H1 (cell line): Measurements from ENCODE around the gene SLC10A6. TPM values are rescaled to one million over a fixed set of nuclear protein-coding genes. Genes with fewer than 3 reads are reported as not detected.

Source experiments
- CTCF ChIA-PET: fragments of 300-600 bp; sonication (Branson Sonifier 250); formaldehyde crosslinking; loops from one replicate; lab custom pipeline; 2021; ENCODE audit not compliant: partially characterized antibody; lab: Charles Lee
- POLR2A ChIA-PET: fragments of 300-600 bp; sonication (Branson Sonifier 250); formaldehyde crosslinking; loops from one replicate; lab custom pipeline; 2021; ENCODE audit warnings: inconsistent platforms; ENCODE audit not compliant: partially characterized antibody; lab: Charles Lee
- DNase-seq, 2 experiments: peaks; one replicate each; pipeline versions ENCODE4 v3.0.0 to v3.0.0-alpha.2; 2010 to 2022; ENCODE audit warnings: low spot score in 2 of 2, low read depth in 1 of 2, mixed read lengths in 1 of 2
- FAIRE-seq: peaks from 2 replicates; lab custom pipeline; 2011; peaks lifted over from hg19 to GRCh38; lab: Jason Lieb, UNC
- H2AFZ ChIP-seq: 2 replicates; pipeline ENCODE4 v1.8.1; 2012; ENCODE audit warnings: low read length, inconsistent platforms
- H2AK5ac ChIP-seq: 2 replicates; pipeline ENCODE4 v1.6.1; 2013; ENCODE audit warnings: low read depth, low read length
- H2BK120ac ChIP-seq: replicated peaks from 2 replicates; pipeline ENCODE3; 2013; ENCODE audit warnings: low read depth, low read length, inconsistent platforms
- H2BK12ac ChIP-seq: 2 replicates; pipeline ENCODE4 v1.6.1; 2013; ENCODE audit warnings: low read depth, low read length
- H2BK15ac ChIP-seq: 2 replicates; pipeline ENCODE4 v1.6.1; 2013; ENCODE audit warnings: low read length
- H2BK20ac ChIP-seq: 2 replicates; pipeline ENCODE4 v1.6.1; 2013; ENCODE audit warnings: low read length
- H2BK5ac ChIP-seq: 2 replicates; pipeline ENCODE4 v1.6.1; 2013; ENCODE audit warnings: low read depth, low read length
- H3K14ac ChIP-seq: 2 replicates; pipeline ENCODE4 v1.6.1; 2013; ENCODE audit warnings: inconsistent platforms; ENCODE audit not compliant: insufficient read length
- H3K18ac ChIP-seq: 2 replicates; pipeline ENCODE4 v1.6.1; 2013; ENCODE audit warnings: low read length; ENCODE audit errors: extremely low read depth
- H3K23ac ChIP-seq: 2 replicates; pipeline ENCODE4 v1.6.1; 2013; ENCODE audit warnings: inconsistent platforms; ENCODE audit not compliant: insufficient read length
- H3K23me2 ChIP-seq: 2 replicates; pipeline ENCODE4 v1.6.1; 2013; ENCODE audit warnings: low read depth, low read length
- H3K27ac ChIP-seq: 2 replicates; pipeline ENCODE4 v1.6.1; 2011; ENCODE audit warnings: low read depth, low read length, inconsistent platforms
- H3K27me3 ChIP-seq, 4 experiments: replicated peaks in 1 of 4; 1 replicate in 1 of 4; 2 replicates in 3 of 4; pipeline versions ENCODE4 v1.6.1 to v1.8.1; 2011 to 2013; ENCODE audit warnings: low read length in 3 of 4, mild to moderate bottlenecking in 3 of 4, inconsistent platforms in 2 of 4, mixed read lengths in 2 of 4, moderate library complexity in 1 of 4; ENCODE audit not compliant: control insufficient read depth in 3 of 4, insufficient read depth in 3 of 4; ENCODE audit errors: extremely low read depth in 1 of 4
- H3K36me3 ChIP-seq, 4 experiments: 2 replicates each; pipeline versions ENCODE4 v1.6.1 to v1.8.1; 2011 to 2013; ENCODE audit warnings: mild to moderate bottlenecking in 4 of 4, low read length in 3 of 4, moderate library complexity in 2 of 4, control low read depth in 1 of 4, inconsistent platforms in 1 of 4; ENCODE audit not compliant: insufficient read depth in 4 of 4, control insufficient read depth in 2 of 4
- H3K4ac ChIP-seq: replicated peaks from 2 replicates; pipeline ENCODE3; 2013; ENCODE audit warnings: low read length, low read depth, mixed read lengths, inconsistent platforms; ENCODE audit not compliant: insufficient read length
- H3K4me1 ChIP-seq, 4 experiments: replicated peaks in 1 of 4; 1 replicate in 1 of 4; 2 replicates in 3 of 4; pipeline versions ENCODE4 v1.6.1 to v1.8.1; 2011 to 2013; ENCODE audit warnings: low read length in 3 of 4, inconsistent platforms in 2 of 4, mixed read lengths in 1 of 4; ENCODE audit not compliant: insufficient read depth in 4 of 4, control insufficient read depth in 3 of 4
- H3K4me2 ChIP-seq, 2 experiments: 2 replicates each; pipeline versions ENCODE4 v1.6.1 to v1.8.1; 2011 to 2013; ENCODE audit warnings: low read depth in 2 of 2, low read length in 2 of 2, control low read depth in 1 of 2, inconsistent platforms in 1 of 2, mild to moderate bottlenecking in 1 of 2; ENCODE audit not compliant: insufficient read depth in 1 of 2
- H3K4me3 ChIP-seq, 4 experiments: fragments of 200-600, 300-600 bp in 1 of 4; sonication (generic), shearing (Covaris generic), sonication (Bioruptor Twin) in 1 of 4; 2 replicates each; pipeline versions ENCODE4 v1.5.1 to v1.8.1; 2011 to 2016; ENCODE audit warnings: low read length in 4 of 4, low read depth in 3 of 4, control low read depth in 2 of 4, inconsistent platforms in 2 of 4, mild to moderate bottlenecking in 2 of 4, mixed read lengths in 1 of 4, moderate library complexity in 1 of 4; ENCODE audit not compliant: insufficient read depth in 2 of 4; ENCODE audit errors: extremely low read depth in 1 of 4
- H3K56ac ChIP-seq: replicated peaks from 2 replicates; pipeline ENCODE3; 2013; ENCODE audit warnings: low read depth, mild to moderate bottlenecking, mixed read lengths, low read length, inconsistent platforms; ENCODE audit not compliant: insufficient read length
- H3K79me1 ChIP-seq: 2 replicates; pipeline ENCODE4 v1.6.1; 2013; ENCODE audit warnings: low read depth, low read length, control low read depth
- H3K79me2 ChIP-seq, 2 experiments: 2 replicates each; pipeline versions ENCODE4 v1.6.1 to v1.8.1; 2012 to 2013; ENCODE audit warnings: low read length in 2 of 2, mild to moderate bottlenecking in 2 of 2, inconsistent platforms in 1 of 2; ENCODE audit not compliant: insufficient read depth in 2 of 2, control insufficient read depth in 1 of 2
- H3K9ac ChIP-seq, 4 experiments: replicated peaks in 1 of 4; 1 replicate in 1 of 4; 2 replicates in 3 of 4; pipeline versions ENCODE4 v1.6.1 to v1.8.1; 2011 to 2013; ENCODE audit warnings: low read depth in 3 of 4, low read length in 3 of 4, control low read depth in 2 of 4, mild to moderate bottlenecking in 2 of 4, moderate library complexity in 2 of 4, inconsistent platforms in 1 of 4; ENCODE audit errors: extremely low read depth in 1 of 4
- H3K9me3 ChIP-seq, 2 experiments: 2 replicates each; pipeline versions ENCODE4 v1.6.1 to v1.8.1; 2012 to 2013; ENCODE audit warnings: mild to moderate bottlenecking in 2 of 2, moderate library complexity in 2 of 2, control low read depth in 1 of 2, inconsistent platforms in 1 of 2, low read depth in 1 of 2, low read length in 1 of 2, mixed read lengths in 1 of 2; ENCODE audit not compliant: insufficient read depth in 2 of 2
- H4K20me1 ChIP-seq, 2 experiments: replicated peaks in 1 of 2; 2 replicates each; pipeline versions ENCODE3 to v1.8.1; 2011 to 2013; ENCODE audit warnings: inconsistent platforms in 2 of 2, low read length in 2 of 2, mild to moderate bottlenecking in 1 of 2; ENCODE audit not compliant: insufficient read depth in 2 of 2, control insufficient read depth in 1 of 2
- H4K5ac ChIP-seq: 2 replicates; pipeline ENCODE4 v1.6.1; 2013; ENCODE audit warnings: low read length, low read depth, mixed read lengths, inconsistent platforms; ENCODE audit not compliant: insufficient read length
- H4K8ac ChIP-seq: 2 replicates; pipeline ENCODE4 v1.8.0; 2013; ENCODE audit warnings: mild to moderate bottlenecking, moderate library complexity, low read length, inconsistent platforms; ENCODE audit not compliant: insufficient read depth; ENCODE audit errors: extremely low read depth
- H4K91ac ChIP-seq: replicated peaks from 2 replicates; pipeline ENCODE3; 2013; ENCODE audit warnings: low read length, mixed read lengths, inconsistent platforms; ENCODE audit not compliant: insufficient read length
- ASH2L ChIP-seq: fragments of 200-600, 300-600 bp; sonication (generic); IDR thresholded peaks from one replicate; pipeline ENCODE4 v1.7.1; 2017; ENCODE audit warnings: low read length
- ATF2 ChIP-seq: IDR thresholded peaks from 2 replicates; pipeline ENCODE4 v1.6.1; 2012; ENCODE audit warnings: low read length, inconsistent platforms
- ATF3 ChIP-seq: IDR thresholded peaks from 2 replicates; pipeline ENCODE4 v1.6.1; 2011; ENCODE audit warnings: low read depth, mild to moderate bottlenecking, low read length; ENCODE audit not compliant: insufficient read depth
- BACH1 ChIP-seq: IDR thresholded peaks from 2 replicates; pipeline ENCODE4 v1.6.1; 2012; ENCODE audit warnings: low read length, improper control_type of control experiment
- CREB1 ChIP-seq: IDR thresholded peaks from 2 replicates; pipeline ENCODE4 v1.6.1; 2012; ENCODE audit warnings: inconsistent platforms
- CTBP2 ChIP-seq: IDR thresholded peaks from 2 replicates; pipeline ENCODE4 v1.7.0; 2011; ENCODE audit warnings: borderline replicate concordance, mild to moderate bottlenecking, moderate library complexity, mixed read lengths, low read length; ENCODE audit not compliant: insufficient read depth, insufficient read length
- GTF2F1 ChIP-seq: IDR thresholded peaks from 2 replicates; pipeline ENCODE4 v1.6.1; 2012; ENCODE audit warnings: low read depth, low read length, improper control_type of control experiment, borderline replicate concordance
- MAFK ChIP-seq: IDR thresholded peaks from 2 replicates; pipeline ENCODE4 v1.6.1; 2012; ENCODE audit warnings: low read depth, mild to moderate bottlenecking, improper control_type of control experiment, low read length
- RAD21 ChIP-seq, 2 experiments: IDR thresholded peaks in 1 of 2; conservative IDR thresholded peaks in 1 of 2; 2 replicates each; pipeline ENCODE4 v1.6.1; 2011; ENCODE audit warnings: low read depth in 2 of 2, low read length in 2 of 2, improper control_type of control experiment in 1 of 2, inconsistent platforms in 1 of 2, mild to moderate bottlenecking in 1 of 2, moderate library complexity in 1 of 2
- RFX5 ChIP-seq: IDR thresholded peaks from 2 replicates; pipeline ENCODE4 v1.6.1; 2011; ENCODE audit warnings: low read depth, low read length, improper control_type of control experiment, borderline replicate concordance
- SP4 ChIP-seq: IDR thresholded peaks from 2 replicates; pipeline ENCODE4 v1.6.1; 2012; ENCODE audit warnings: low read length, inconsistent platforms
- SUZ12 ChIP-seq: fragments of 200-600 bp; sonication (generic); IDR thresholded peaks from 2 replicates; pipeline ENCODE4 v1.6.1; 2012; ENCODE audit warnings: mild to moderate bottlenecking, inconsistent platforms, low read length, moderate library complexity, mixed read lengths
- TCF12 ChIP-seq: IDR thresholded peaks from 2 replicates; pipeline ENCODE4 v1.6.1; 2011; ENCODE audit warnings: low read depth, mild to moderate bottlenecking, low read length
- WGBS, 2 experiments: shearing (Covaris generic) in 1 of 2; methylation state at CpG; one replicate each; pipeline versions ENCODE4 v1.1.6 to v1.1.7; 2013 to 2015; ENCODE audit warnings: low lambda C conversion rate in 2 of 2, mixed read lengths in 2 of 2, inconsistent platforms in 1 of 2, low coverage in 1 of 2, missing lambda C conversion rate in 1 of 2; ENCODE audit not compliant: insufficient replicate concordance in 2 of 2, insufficient coverage in 1 of 2, insufficient read length in 1 of 2; ENCODE audit errors: extremely low coverage in 1 of 2, missing lambda C conversion rate in 1 of 2; 5-methylcytosine and 5-hydroxymethylcytosine counted together
- polyA plus RNA-seq, 7 experiments: library from polyadenylated mRNA; depleted of rRNA in 3 of 7; stranded (reverse) in 5 of 7; unstranded in 2 of 7; fragments of >200 nt in 5 of 7; fragments of 200-250 nt in 2 of 7; gene quantifications; 1 replicate in 5 of 7; 2 replicates in 1 of 7; 4 replicates in 1 of 7; pipeline versions ENCODE4 v1.2.1 to v1.2.3, GENCODE V29; 2011 to 2013; ENCODE audit warnings: missing spikeins in 2 of 7, mixed read lengths in 2 of 7
- total RNA-seq: library from RNA; stranded (reverse); fragmentation: NEBNext Ultra II Directional; extraction: Animal tissue kit (Norgen Biotek cat#: 25700); gene quantifications from 2 replicates; pipeline ENCODE4 v1.2.1, GENCODE V29; 2021

SLC10A6 gene
- total and polyA plus RNA-seq, 2 of the 8 experiments (the other 6 are each of a cell fraction or from before 2014, with no cell fraction given), result not detected

- Histone ChIP-seq H3K18ac (no peak overlapping the region), H2BK12ac (no peak overlapping the region), H3K79me1 (no peaks in the 10 kb centered on the region), H3K23ac (no peak overlapping the region), H3K27ac (no peak overlapping the region), H2BK5ac (no peak overlapping the region), H4K20me1 (no peaks in the 10 kb centered on the region), H3K79me2 (no peaks in the 10 kb centered on the region), H3K4me3 (no peak overlapping the region), H2AK5ac (no peak overlapping the region), H3K4ac (no peak overlapping the region), H2BK120ac (no peak overlapping the region), H4K8ac (no peak overlapping the region), H3K56ac (no peak overlapping the region), H3K27me3 (no peaks in the 10 kb centered on the region), H2BK20ac (no peak overlapping the region), H3K4me1 (no peaks in the 10 kb centered on the region), H3K14ac (no peak overlapping the region), H3K23me2 (no peaks in the 10 kb centered on the region), H3K9ac (no peak overlapping the region), H3K36me3 (no peaks in the 10 kb centered on the region), H2BK15ac (no peak overlapping the region), H2AFZ (no peak overlapping the region), H3K9me3 (no peaks in the 10 kb centered on the region), H4K5ac (no peak overlapping the region), H4K91ac (no peak overlapping the region), H3K4me2 (no peak overlapping the region)
- no peak for FAIRE-seq
- WGBS, 2 experiments, result 89% methylated on average over 3 of the region's 3 CpGs; no CpG with 5 or more reads in 1 of the 2 experiments
- CTCF ChIA-PET, result interaction anchor here (0.9 to 1.0 kb wide), 2 partner anchors 10 to 72 kb away, joined by 3 read pairs; no protein-coding TSS in a partner anchor
- no peak for DNase-seq
- POLR2A ChIA-PET, result no interaction called here
- TF ChIP-seq TCF12 (no peak), RAD21 (IDR thresholded peaks at IDR 0.05 in 1 of 2, conservative IDR thresholded peaks at IDR 0.05 in 1 of 2; ENCODE audit: low read depth in 2 of 2, low read length in 2 of 2) (no peak), BACH1 (no peak), RFX5 (no peak), CTBP2 (no peak), ASH2L (no peak), MAFK (no peak), CREB1 (no peak), SUZ12 (no peak), GTF2F1 (no peak), ATF2 (no peak), ATF3 (no peak), SP4 (no peak)
These were observed 23.7 kb downstream of the SLC10A6 start for GRCh38 chr4:86825511-86825910.
